Urinary bladder (tissue), 2 donors: Measurements from ENCODE around the gene DENND4A. TPM values are rescaled to one million over a fixed set of nuclear protein-coding genes. Genes with fewer than 3 reads are reported as not detected.

Source experiments
- polyA plus RNA-seq: library from polyadenylated mRNA; stranded (reverse); fragments of 200-250 nt; gene quantifications from one replicate; pipeline ENCODE4 v1.2.3, GENCODE V29; 2013
- small RNA-seq: library from RNA; depleted of rRNA; stranded (forward); fragments of <200 nt; gene quantifications from one replicate; pipeline ENCODE3, GENCODE V24; 2014
- total RNA-seq: library from RNA; depleted of rRNA; stranded (reverse); fragments of >200 nt; gene quantifications from one replicate; pipeline ENCODE4 v1.2.3, GENCODE V29; 2014
- donor health status: healthy.

Gene DENND4A
- total and polyA plus RNA-seq, 2 donors = 8.5 to 56.4 TPM

Small RNA genes lying within 50 kb of the gene (small RNA-seq; reads per million reads assigned to genes)
- gene MIR4511 (not detected), gene SNORD13E (not detected)

Other genes with a start within 250 kb of the DENND4A start
- gene INTS14, start 181.2 kb downstream of the DENND4A start, total RNA-seq = 48.5 TPM
- gene INTS14, start 181.2 kb downstream of the DENND4A start, polyA plus RNA-seq = 24.1 TPM
- gene SLC24A1, start 170.4 kb downstream of the DENND4A start, total RNA-seq = 9.7 TPM
- 6.1 TPM for gene SLC24A1, start 170.4 kb downstream of the DENND4A start, polyA plus RNA-seq
- 187 TPM for gene RAB11A, start 77.2 kb upstream of the DENND4A start, total RNA-seq
- gene RAB11A, start 77.2 kb upstream of the DENND4A start, polyA plus RNA-seq = 213 TPM